IPS-15b (cell line): ENCODE results near the gene TNFAIP8.

ENCODE experiments used
- H3K27me3 ChIP-seq: one replicate; pipeline ENCODE4 v1.6.1; 2013; ENCODE audit warnings: low read length; ENCODE audit not compliant: control insufficient read depth, insufficient read depth
- H3K36me3 ChIP-seq: one replicate; pipeline ENCODE4 v1.6.1; 2013; ENCODE audit warnings: low read length; ENCODE audit not compliant: control insufficient read depth, insufficient read depth
- H3K4me1 ChIP-seq: one replicate; pipeline ENCODE4 v1.6.1; 2013; ENCODE audit warnings: mild to moderate bottlenecking, low read length; ENCODE audit not compliant: control insufficient read depth, insufficient read depth
- H3K4me3 ChIP-seq: one replicate; pipeline ENCODE4 v1.5.1; 2013; ENCODE audit warnings: low read depth, low read length
- H3K9ac ChIP-seq: one replicate; pipeline ENCODE4 v1.6.1; 2013; ENCODE audit warnings: low read depth, mild to moderate bottlenecking, low read length
- H3K9me3 ChIP-seq: one replicate; pipeline ENCODE4 v1.6.1; 2013; ENCODE audit warnings: mild to moderate bottlenecking, low read length; ENCODE audit not compliant: control insufficient read depth, insufficient read depth

The TNFAIP8 gene

GRCh38 chr5:119341452-119342349 is 14.1 kb upstream of the TNFAIP8 start:
- Histone ChIP-seq H3K9ac (no peak overlapping the region), H3K27me3 (no peaks in the 10 kb centered on the region), H3K4me1 (peaks cover 14% of the 10 kb centered on the region), H3K36me3 (no peaks in the 10 kb centered on the region), H3K9me3 (no peaks in the 10 kb centered on the region), H3K4me3 (no peak overlapping the region)

GRCh38 chr5:119342406-119342805 is 13.4 kb upstream of the TNFAIP8 start:
- no peaks in the 10 kb centered on the region for H3K36me3 ChIP-seq
- H3K9ac ChIP-seq: no peak overlapping the region
- peaks cover 19% of the 10 kb centered on the region for H3K4me1 ChIP-seq
- no peaks in the 10 kb centered on the region for H3K27me3 ChIP-seq
- no peak overlapping the region for H3K4me3 ChIP-seq
- no peaks in the 10 kb centered on the region for H3K9me3 ChIP-seq

- Histone ChIP-seq H3K27me3 (no peaks in the 10 kb centered on the region), H3K36me3 (no peaks in the 10 kb centered on the region), H3K9me3 (no peaks in the 10 kb centered on the region), H3K4me3 (no peak overlapping the region), H3K9ac (no peak overlapping the region), H3K4me1 (peaks cover 25% of the 10 kb centered on the region)
These were observed 12.8 kb upstream of the TNFAIP8 start for GRCh38 chr5:119343052-119343451.

GRCh38 chr5:119343766-119344165 is 12.1 kb upstream of the TNFAIP8 start:
- no peaks in the 10 kb centered on the region for H3K36me3 ChIP-seq
- H3K9me3 ChIP-seq: no peaks in the 10 kb centered on the region
- H3K4me3 ChIP-seq: no peak overlapping the region
- H3K27me3 ChIP-seq: no peaks in the 10 kb centered on the region
- H3K9ac ChIP-seq: no peak overlapping the region
- peaks cover 25% of the 10 kb centered on the region for H3K4me1 ChIP-seq

GRCh38 chr5:119344231-119344630 is 11.6 kb upstream of the TNFAIP8 start:
- H3K4me1 ChIP-seq: peaks cover 30% of the 10 kb centered on the region
- H3K9me3 ChIP-seq: no peaks in the 10 kb centered on the region
- H3K4me3 ChIP-seq: no peak overlapping the region
- H3K36me3 ChIP-seq: no peaks in the 10 kb centered on the region
- no peak overlapping the region for H3K9ac ChIP-seq
- no peaks in the 10 kb centered on the region for H3K27me3 ChIP-seq

- peaks cover 30% of the 10 kb centered on the region for H3K4me1 ChIP-seq
- H3K4me3 ChIP-seq: no peak overlapping the region
- no peaks in the 10 kb centered on the region for H3K9me3 ChIP-seq
- H3K36me3 ChIP-seq: no peaks in the 10 kb centered on the region
- no peaks in the 10 kb centered on the region for H3K27me3 ChIP-seq
- no peak overlapping the region for H3K9ac ChIP-seq
These were observed 10.0 kb upstream of the TNFAIP8 start for GRCh38 chr5:119345861-119346260.

- H3K4me3 ChIP-seq: no peak overlapping the region
- no peaks in the 10 kb centered on the region for H3K9me3 ChIP-seq
- no peak overlapping the region for H3K9ac ChIP-seq
- H3K4me1 ChIP-seq: peaks cover 28% of the 10 kb centered on the region
- no peaks in the 10 kb centered on the region for H3K27me3 ChIP-seq
- H3K36me3 ChIP-seq: no peaks in the 10 kb centered on the region
These were observed 9.4 kb upstream of the TNFAIP8 start for GRCh38 chr5:119346394-119346793.

- Histone ChIP-seq H3K27me3 (no peaks in the 10 kb centered on the region), H3K4me3 (no peak overlapping the region), H3K9me3 (no peaks in the 10 kb centered on the region), H3K4me1 (peaks cover 17% of the 10 kb centered on the region), H3K36me3 (no peaks in the 10 kb centered on the region), H3K9ac (no peak overlapping the region)
These were observed 8.2 kb upstream of the TNFAIP8 start for GRCh38 chr5:119347574-119347973.

- no peaks in the 10 kb centered on the region for H3K9me3 ChIP-seq
- no peaks in the 10 kb centered on the region for H3K27me3 ChIP-seq
- H3K4me1 ChIP-seq: peaks cover 17% of the 10 kb centered on the region
- no peaks in the 10 kb centered on the region for H3K36me3 ChIP-seq
- no peak overlapping the region for H3K4me3 ChIP-seq
- H3K9ac ChIP-seq: no peak overlapping the region
These were observed 7.8 kb upstream of the TNFAIP8 start for GRCh38 chr5:119347991-119348390.

GRCh38 chr5:119353213-119353612 is 2.6 kb upstream of the TNFAIP8 start:
- H3K9ac ChIP-seq: no peak overlapping the region
- H3K27me3 ChIP-seq: peaks cover 9% of the 10 kb centered on the region
- H3K9me3 ChIP-seq: no peaks in the 10 kb centered on the region
- H3K4me3 ChIP-seq: no peak overlapping the region
- H3K4me1 ChIP-seq: peaks cover 25% of the 10 kb centered on the region
- H3K36me3 ChIP-seq: no peaks in the 10 kb centered on the region

- Histone ChIP-seq H3K9ac (no peak overlapping the region), H3K4me1 (peaks cover 27% of the 10 kb centered on the region)
These were observed 2.0 kb upstream of the TNFAIP8 start for GRCh38 chr5:119353686-119354366.

More at GRCh38 chr5:119353686-119354366, 2.0 kb upstream of the TNFAIP8 start:
- H3K27me3 ChIP-seq: peaks cover 9% of the 10 kb centered on the region
- no peak overlapping the region for H3K4me3 ChIP-seq
- H3K36me3 ChIP-seq: no peaks in the 10 kb centered on the region
- H3K9me3 ChIP-seq: no peaks in the 10 kb centered on the region
